Measurements from ENCODE around the gene SPEN.

GRCh38 chr1:15945011-15945831 is 97.7 kb downstream of the SPEN start:
- TF ChIP-seq EP300 (IDR thresholded peaks at IDR 0.05; ENCODE audit: borderline replicate concordance) (no peak), CEBPB (IDR thresholded peaks at IDR 0.05) (no peak), RAD21 (IDR thresholded peaks at IDR 0.05; ENCODE audit: low read depth) (no peak), EGR1 (IDR thresholded peaks at IDR 0.05) (no peak), USF1 (IDR thresholded peaks at IDR 0.05) (no peak), YY1 (IDR thresholded peaks at IDR 0.05; ENCODE audit: low read depth) (no peak), REST (IDR thresholded peaks at IDR 0.05; ENCODE audit: low read depth) (no peak), MAX (IDR thresholded peaks at IDR 0.05) (no peak), ZBTB7A (IDR thresholded peaks at IDR 0.05; ENCODE audit: low read depth) (no peak), TEAD4 (IDR thresholded peaks at IDR 0.05) (no peak), TCF12 (IDR thresholded peaks at IDR 0.05; ENCODE audit: low read depth) (no peak), FOXM1 (IDR thresholded peaks at IDR 0.05; ENCODE audit: borderline replicate concordance, low read depth) (no peak), TAF1 (IDR thresholded peaks at IDR 0.05; ENCODE audit: low read depth) (no peak)

Measured in Ishikawa (cell line).